A673 (cell line): ENCODE results near the gene MYO1H. TPM values are rescaled to one million over a fixed set of nuclear protein-coding genes. Genes with fewer than 3 reads are reported as not detected.
"Not testable (repeated sequence)": the region's sequence is repeated elsewhere in the genome, so short reads cannot be mapped to it uniquely, and the experiment has no call there.

Source experiments
- BruUV-seq: library from RNA; stranded (reverse); fragments of 400-500 nt; replicated peaks from 2 replicates; lab custom pipeline; 2021; lab: Mats Ljungman, UMichigan
- CTCF ChIA-PET: fragments of 300-600 bp; sonication (Branson Sonifier 250); formaldehyde crosslinking; loops from one replicate; lab custom pipeline; 2022; ENCODE audit warnings: antibody characterized with exemption; lab: Charles Lee
- POLR2A ChIA-PET: fragments of 300-600 bp; sonication (Branson Sonifier 250); formaldehyde crosslinking; loops from one replicate; lab custom pipeline; 2022; ENCODE audit warnings: antibody characterized with exemption; ENCODE audit not compliant: low non-redundant PET; lab: Charles Lee
- DNase-seq: peaks from one replicate; pipeline ENCODE4 v3.0.0-alpha.2; 2015; ENCODE audit warnings: low spot score
- H3K27ac ChIP-seq: fragments of 200-600 bp; sonication (generic); 2 replicates; pipeline ENCODE4 v1.5.1; 2016; ENCODE audit warnings: mixed run types, low read depth, mild to moderate bottlenecking, mixed read lengths, antibody characterized with exemption, low read length; ENCODE audit not compliant: poor library complexity, severe bottlenecking
- H3K27me3 ChIP-seq: fragments of 200-600 bp; sonication (generic); replicated peaks from 2 replicates; pipeline ENCODE4 v1.6.1; 2017; ENCODE audit warnings: mixed run types, low read depth, mild to moderate bottlenecking, mixed read lengths, antibody characterized with exemption, low read length; ENCODE audit not compliant: insufficient read depth, poor library complexity
- H3K36me3 ChIP-seq: fragments of 200-600 bp; sonication (generic); 2 replicates; pipeline ENCODE4 v1.6.1; 2016; ENCODE audit warnings: mixed run types, mild to moderate bottlenecking, mixed read lengths, antibody characterized with exemption, low read length; ENCODE audit not compliant: insufficient read depth, poor library complexity, severe bottlenecking
- H3K4me1 ChIP-seq: fragments of 200-600 bp; sonication (generic); 2 replicates; pipeline ENCODE4 v1.6.1; 2017; ENCODE audit warnings: mixed run types, mild to moderate bottlenecking, mixed read lengths, antibody characterized with exemption, low read length; ENCODE audit not compliant: insufficient read depth, poor library complexity, severe bottlenecking
- H3K4me3 ChIP-seq: fragments of 200-600 bp; sonication (generic); 2 replicates; pipeline ENCODE4 v1.5.1; 2016; ENCODE audit warnings: low read depth, mixed run types, mild to moderate bottlenecking, mixed read lengths, low read length; ENCODE audit not compliant: poor library complexity, severe bottlenecking
- H3K9me3 ChIP-seq: fragments of 200-600 bp; sonication (generic); 2 replicates; pipeline ENCODE4 v1.6.1; 2016; ENCODE audit warnings: mixed run types, low read depth, mild to moderate bottlenecking, mixed read lengths, antibody characterized with exemption, low read length; ENCODE audit not compliant: poor library complexity, severe bottlenecking
- CTCF ChIP-seq: fragments of 300-800, 200-600 bp; sonication (generic); conservative IDR thresholded peaks from 2 replicates; pipeline ENCODE4 v1.5.1; 2017; ENCODE audit warnings: low read depth, mild to moderate bottlenecking, antibody characterized with exemption, low read length, moderate library complexity, mixed read lengths
- EZH2 ChIP-seq: fragments of 200-600 bp; sonication (generic); IDR thresholded peaks from 2 replicates; pipeline ENCODE4 v1.6.1; 2017; ENCODE audit warnings: borderline replicate concordance, low read depth, mild to moderate bottlenecking, mixed read lengths, antibody characterized with exemption, low read length; ENCODE audit not compliant: poor library complexity, severe bottlenecking
- intact Hi-C: fragments of 100-400 bp; cut with micrococcal nuclease; formaldehyde crosslinking; loops from one replicate; pipeline ENCODE4 v1.10.0; 2022; ENCODE audit not compliant: unreplicated experiment
- total RNA-seq: library from RNA; stranded (reverse); gene quantifications from 2 replicates; pipeline ENCODE4 v1.2.3, GENCODE V29; 2021

The MYO1H gene
- total RNA-seq, 1 experiment from 2014 or later = not detected

GRCh38 chr12:109467978-109468676 lies 120.4 kb downstream of the MYO1H start:
- TF ChIP-seq EZH2 = no peak
- TF ChIP-seq CTCF = no peak
- Histone ChIP-seq H3K27me3 (no peaks in the 10 kb centered on the region), H3K27ac (peak overlapping the region; percentile 21), H3K4me1 (peaks cover 33% of the 10 kb centered on the region), H3K36me3 (peaks cover 6% of the 10 kb centered on the region), H3K4me3 (no peak overlapping the region), H3K9me3 (no peaks in the 10 kb centered on the region)
- DNase-seq = peak; percentile 89
- CTCF ChIA-PET = interaction anchor here (1.1 kb wide), 1 partner anchor 307 kb away, joined by 3 read pairs; no protein-coding TSS in a partner anchor
- no TSS peak for BruUV-seq
- POLR2A ChIA-PET = no interaction called here
- intact Hi-C loops = no loop called here

GRCh38 chr12:109469517-109469916 lies 121.8 kb downstream of the MYO1H start:
- H3K36me3 ChIP-seq = peaks cover 6% of the 10 kb centered on the region
- BruUV-seq = no TSS peak
- CTCF ChIA-PET = no interaction called here

DNA sequence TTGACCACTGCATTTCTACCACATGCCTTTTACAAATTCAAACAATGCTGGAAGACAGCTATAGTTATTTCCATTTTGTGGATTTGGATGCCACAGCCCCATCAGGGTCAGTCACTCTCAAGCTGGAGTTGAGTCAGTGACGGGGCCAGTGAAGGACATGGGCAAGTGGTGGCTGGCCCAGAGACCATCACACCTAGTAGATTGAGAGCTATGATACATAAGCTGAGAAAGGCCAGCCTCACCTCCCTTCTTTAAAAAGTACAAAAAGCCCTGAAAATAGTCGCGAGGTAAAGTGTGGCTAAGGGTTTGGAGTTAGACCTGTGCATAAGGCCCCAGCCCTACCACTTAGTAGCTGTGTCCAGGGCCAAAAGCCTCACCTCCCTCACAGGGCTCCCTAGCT lies 125.3 kb downstream of the MYO1H start:
- ChIA-PET POLR2A (no interaction called here), CTCF (no interaction called here)
- no peaks in the 10 kb centered on the region for H3K27me3 ChIP-seq
- BruUV-seq = no TSS peak
- H3K4me1 ChIP-seq = peaks cover 14% of the 10 kb centered on the region
- DNase-seq = no peak
- TF ChIP-seq EZH2 (no peak), CTCF (no peak)
- H3K4me3 ChIP-seq = no peak overlapping the region
- H3K9me3 ChIP-seq = no peaks in the 10 kb centered on the region
- H3K27ac ChIP-seq = no peak overlapping the region
- intact Hi-C loops = no loop called here
- peaks cover 6% of the 10 kb centered on the region for H3K36me3 ChIP-seq

More at GRCh38 chr12:109469517-109469916, 121.8 kb downstream of the MYO1H start:
- H3K27me3 ChIP-seq = no peaks in the 10 kb centered on the region
- no peak for TF ChIP-seq CTCF
- no peak for TF ChIP-seq EZH2
- POLR2A ChIA-PET = no interaction called here
- H3K4me1 ChIP-seq = peaks cover 19% of the 10 kb centered on the region
- no peaks in the 10 kb centered on the region for H3K9me3 ChIP-seq
- intact Hi-C loops = no loop called here
- DNase-seq = no peak
- no peak overlapping the region for H3K4me3 ChIP-seq
- no peak overlapping the region for H3K27ac ChIP-seq

DNA sequence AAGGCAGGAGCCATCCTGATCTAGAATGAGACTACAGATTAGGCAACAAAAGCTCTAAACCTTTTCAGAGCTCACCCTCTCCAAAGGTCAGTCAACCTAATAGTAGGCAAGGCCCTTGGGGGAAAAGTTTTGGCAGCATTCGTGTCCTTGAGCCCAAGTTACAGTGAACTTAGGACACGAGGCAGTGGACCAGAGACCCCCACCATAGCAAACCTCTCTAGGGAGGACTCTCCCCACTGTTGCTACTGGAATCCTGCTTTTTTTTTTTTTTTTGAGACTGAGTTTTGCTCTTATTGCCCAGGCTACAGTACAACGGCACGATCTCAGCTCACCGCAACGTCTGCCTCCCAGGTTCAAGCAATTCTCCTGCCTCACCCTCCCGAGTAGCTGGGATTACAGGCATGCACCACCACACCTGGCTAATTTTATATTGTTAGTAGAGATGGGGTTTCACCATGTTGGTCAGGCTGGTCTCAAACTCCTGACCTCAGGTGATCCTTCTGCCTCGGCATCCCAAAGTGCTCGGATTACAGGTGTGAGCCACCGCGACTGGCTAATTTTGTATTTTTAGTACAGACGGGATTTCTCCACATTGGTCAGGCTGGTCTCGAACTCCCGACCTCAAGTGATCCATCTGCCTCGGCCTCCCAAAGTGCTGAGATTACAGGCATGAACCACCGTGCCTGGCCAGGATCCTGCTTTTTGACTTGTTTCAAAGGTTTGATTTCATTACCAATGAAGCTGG lies 126.0 kb downstream of the MYO1H start:
- POLR2A ChIA-PET, CTCF ChIA-PET, H3K27me3 ChIP-seq, H3K36me3 ChIP-seq, H3K27ac ChIP-seq, intact Hi-C loops, H3K4me3 ChIP-seq, DNase-seq, BruUV-seq, H3K9me3 ChIP-seq: not testable (repeated sequence)
- peaks cover 15% of the 10 kb centered on the region for H3K4me1 ChIP-seq
